HUES64 (cell line): ENCODE data around the gene LRIG2.

ENCODE experiments used
- H3K27ac ChIP-seq: 2 replicates; pipeline ENCODE4 v1.7.0; 2013; ENCODE audit warnings: low read depth, low read length, inconsistent platforms
- H3K27me3 ChIP-seq: 2 replicates; pipeline ENCODE4 v1.6.1; 2013; ENCODE audit warnings: mild to moderate bottlenecking, low read length; ENCODE audit not compliant: insufficient read depth
- H3K36me3 ChIP-seq: 2 replicates; pipeline ENCODE4 v1.6.1; 2013; ENCODE audit warnings: mild to moderate bottlenecking, low read length; ENCODE audit not compliant: insufficient read depth
- H3K4me1 ChIP-seq: 2 replicates; pipeline ENCODE4 v1.6.1; 2013; ENCODE audit warnings: mild to moderate bottlenecking, low read length, moderate library complexity; ENCODE audit not compliant: insufficient read depth
- H3K4me3 ChIP-seq: 2 replicates; pipeline ENCODE4 v1.5.1; 2013; ENCODE audit warnings: mild to moderate bottlenecking, low read length, moderate library complexity
- H3K9ac ChIP-seq: 2 replicates; pipeline ENCODE4 v1.6.1; 2013; ENCODE audit warnings: mild to moderate bottlenecking, low read depth, low read length
- H3K9me3 ChIP-seq: 2 replicates; pipeline ENCODE4 v1.6.1; 2013; ENCODE audit warnings: low read depth, low read length; ENCODE audit not compliant: insufficient read depth
- WGBS: fragments of 150-250, 120-280 bp; methylation state at CpG from one replicate; pipeline ENCODE4 v1.1.7; 2013; ENCODE audit warnings: missing lambda C conversion rate; 5-methylcytosine and 5-hydroxymethylcytosine counted together

The LRIG2 gene

DNA sequence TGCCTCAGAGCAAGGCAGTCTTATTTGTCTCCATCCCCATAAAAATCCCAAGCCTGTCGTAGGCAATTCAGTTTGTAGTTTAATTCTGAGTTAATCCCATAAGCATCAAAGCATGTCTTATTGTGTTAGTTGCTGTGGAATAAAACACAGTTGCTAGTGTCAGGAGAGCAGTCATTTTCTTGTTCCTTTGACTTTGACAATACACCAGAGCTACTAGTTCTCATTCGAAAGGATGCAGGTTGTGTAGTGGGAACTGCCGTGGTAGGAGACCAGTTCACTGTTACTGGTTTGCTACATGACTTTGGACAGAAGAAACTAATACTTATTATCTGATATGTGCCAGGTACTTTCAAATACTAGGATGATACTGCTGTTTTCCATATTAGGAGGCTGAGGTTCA lies 23.5 kb downstream of the LRIG2 start:
- Histone ChIP-seq H3K9ac (no peak overlapping the region), H3K27ac (no peak overlapping the region), H3K36me3 (peaks cover 97% of the 10 kb centered on the region), H3K4me1 (no peaks in the 10 kb centered on the region), H3K4me3 (no peak overlapping the region), H3K27me3 (no peaks in the 10 kb centered on the region), H3K9me3 (no peaks in the 10 kb centered on the region)
- 97% methylated on average over 3 of the region's 3 CpGs for WGBS

DNA sequence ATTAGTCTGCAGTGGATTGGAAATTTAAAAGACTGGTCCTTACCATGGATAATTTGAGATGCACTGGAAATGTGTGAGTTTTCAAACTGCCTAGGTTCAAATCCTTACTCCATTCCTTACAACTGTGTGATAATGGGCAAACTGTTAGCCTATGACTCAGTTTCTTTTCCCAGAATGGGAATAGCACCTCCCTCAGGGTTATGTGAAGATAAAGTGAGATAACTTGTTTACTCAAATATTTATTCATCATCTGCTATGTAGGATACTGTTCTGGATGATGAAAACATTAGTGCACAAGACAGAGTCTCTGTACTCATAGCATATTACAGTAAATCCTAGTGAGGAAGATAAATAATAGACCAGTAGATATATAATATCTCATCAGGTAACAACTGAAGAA lies 28.6 kb downstream of the LRIG2 start:
- H3K36me3 ChIP-seq = peaks cover 93% of the 10 kb centered on the region
- no peaks in the 10 kb centered on the region for H3K4me1 ChIP-seq
- no peak overlapping the region for H3K9ac ChIP-seq

GRCh38 chr1:113103048-113103447 lies 30.1 kb downstream of the LRIG2 start:
- Histone ChIP-seq H3K36me3 (peaks cover 93% of the 10 kb centered on the region), H3K27me3 (no peaks in the 10 kb centered on the region), H3K4me1 (no peaks in the 10 kb centered on the region), H3K27ac (no peak overlapping the region), H3K9me3 (no peaks in the 10 kb centered on the region), H3K4me3 (no peak overlapping the region), H3K9ac (no peak overlapping the region)
- 89% methylated on average over 1 of the region's 1 CpG for WGBS

More for the DNA sequence above, 28.6 kb downstream of the LRIG2 start:
- Histone ChIP-seq H3K9me3 (no peaks in the 10 kb centered on the region), H3K27me3 (no peaks in the 10 kb centered on the region), H3K27ac (no peak overlapping the region), H3K4me3 (no peak overlapping the region)

DNA sequence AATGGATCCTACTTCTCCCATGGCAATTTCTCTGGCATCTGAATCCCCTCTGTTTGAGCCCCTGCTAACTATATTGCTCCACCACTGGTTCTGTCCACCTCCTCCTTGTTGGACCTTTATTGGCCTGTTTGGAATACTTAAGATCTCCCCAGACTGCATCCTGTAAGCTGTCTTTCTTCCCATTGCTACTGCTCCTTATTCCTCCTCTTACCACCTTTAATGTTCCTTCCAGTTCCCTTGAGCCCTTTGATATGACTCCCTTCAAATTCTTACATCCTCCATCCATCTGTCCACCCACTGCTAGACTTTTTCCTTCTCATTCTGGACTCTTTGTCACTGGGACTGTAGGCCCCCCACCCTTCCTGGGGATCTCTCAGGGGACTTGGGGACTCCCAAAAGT lies 31.0 kb downstream of the LRIG2 start:
- Histone ChIP-seq H3K4me1 (no peaks in the 10 kb centered on the region), H3K9ac (no peak overlapping the region), H3K36me3 (peaks cover 92% of the 10 kb centered on the region), H3K4me3 (no peak overlapping the region), H3K27ac (no peak overlapping the region), H3K9me3 (no peaks in the 10 kb centered on the region), H3K27me3 (no peaks in the 10 kb centered on the region)

- Histone ChIP-seq H3K36me3 (peaks cover 92% of the 10 kb centered on the region), H3K27ac (no peak overlapping the region), H3K27me3 (no peaks in the 10 kb centered on the region), H3K9ac (no peak overlapping the region), H3K4me3 (no peak overlapping the region), H3K9me3 (no peaks in the 10 kb centered on the region), H3K4me1 (no peaks in the 10 kb centered on the region)
- 98% methylated on average over 2 of the region's 2 CpGs for WGBS
These were observed 33.9 kb downstream of the LRIG2 start for GRCh38 chr1:113106910-113107309.

- WGBS = 96% methylated on average over 5 of the region's 5 CpGs
These were observed 37.0 kb downstream of the LRIG2 start for GRCh38 chr1:113109908-113110554.

DNA sequence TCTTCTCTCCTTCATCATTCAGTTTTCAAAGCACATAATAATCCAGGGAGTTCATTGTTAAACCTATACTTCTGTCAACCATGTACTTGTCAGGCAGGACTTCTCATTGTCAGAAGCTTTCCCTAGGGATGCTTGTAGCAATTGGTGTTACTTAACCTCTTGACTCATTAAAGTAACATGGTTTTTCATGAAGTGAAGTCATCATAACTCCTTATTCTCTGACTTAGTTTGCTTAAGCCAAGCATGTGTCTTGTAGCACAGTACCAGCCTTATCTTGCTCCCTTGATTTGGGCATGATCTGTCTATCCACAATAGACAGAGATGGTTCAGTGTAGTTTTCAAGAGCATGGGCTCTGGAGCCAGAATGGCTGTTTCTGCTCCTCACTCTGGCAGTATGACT lies 45.3 kb downstream of the LRIG2 start:
- Histone ChIP-seq H3K36me3 (peaks cover 96% of the 10 kb centered on the region), H3K27ac (no peak overlapping the region), H3K4me3 (no peak overlapping the region), H3K27me3 (no peaks in the 10 kb centered on the region), H3K4me1 (no peaks in the 10 kb centered on the region), H3K9me3 (no peaks in the 10 kb centered on the region), H3K9ac (no peak overlapping the region)

More at GRCh38 chr1:113109908-113110554, 37.0 kb downstream of the LRIG2 start:
- H3K4me1 ChIP-seq = no peaks in the 10 kb centered on the region
- no peaks in the 10 kb centered on the region for H3K27me3 ChIP-seq
- no peak overlapping the region for H3K27ac ChIP-seq
- H3K36me3 ChIP-seq = peaks cover 95% of the 10 kb centered on the region
- H3K9ac ChIP-seq = no peak overlapping the region
- H3K4me3 ChIP-seq = no peak overlapping the region
- H3K9me3 ChIP-seq = no peaks in the 10 kb centered on the region

DNA sequence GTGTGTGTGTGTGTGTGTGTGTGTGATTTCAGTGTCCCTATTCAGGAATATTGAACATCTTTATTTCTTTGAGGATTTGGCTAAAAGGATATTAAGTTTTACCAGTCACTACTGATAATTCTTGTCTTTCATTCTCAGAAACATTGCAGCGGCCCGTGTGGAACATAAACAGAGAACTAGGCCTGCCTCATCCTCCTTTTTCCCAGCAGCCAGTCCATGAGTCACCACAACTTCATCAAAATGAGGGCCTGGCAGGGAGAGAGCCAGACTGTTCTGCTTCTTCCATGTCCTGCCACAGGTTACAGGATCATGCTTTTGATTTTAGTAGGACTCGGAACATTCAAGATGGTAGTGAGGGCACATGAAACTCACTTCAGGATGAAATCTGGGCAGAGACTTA lies 50.7 kb downstream of the LRIG2 start:
- Histone ChIP-seq H3K4me1 (no peaks in the 10 kb centered on the region), H3K27ac (no peak overlapping the region), H3K9ac (no peak overlapping the region), H3K4me3 (no peak overlapping the region), H3K27me3 (no peaks in the 10 kb centered on the region), H3K9me3 (no peaks in the 10 kb centered on the region), H3K36me3 (peaks cover 90% of the 10 kb centered on the region)
- WGBS = 93% methylated on average over 3 of the region's 3 CpGs

DNA sequence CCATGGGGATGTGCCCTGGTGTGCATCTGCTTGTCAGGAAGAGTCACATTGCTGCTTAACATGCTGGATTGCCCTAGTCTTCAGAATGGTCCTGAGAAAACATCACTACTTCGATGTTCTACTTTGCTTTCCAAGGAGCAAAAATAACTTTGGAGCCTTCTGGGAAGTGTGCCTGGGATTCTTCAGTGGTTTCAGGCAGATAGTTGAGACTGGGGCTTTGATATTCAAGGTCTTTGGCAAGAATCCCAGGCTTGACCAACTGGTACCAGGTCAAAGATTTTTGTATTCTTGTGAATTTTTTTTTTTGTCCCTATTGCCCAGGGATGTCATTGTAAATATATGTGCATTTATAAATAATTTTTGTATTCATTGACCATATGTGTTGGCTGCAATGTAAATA lies 51.4 kb downstream of the LRIG2 start:
- H3K27me3 ChIP-seq = no peaks in the 10 kb centered on the region
- 0 out of 2 replicates have a peak, but pooled peaks cover 1% of the 10 kb centered on the region for H3K4me1 ChIP-seq
- no peak overlapping the region for H3K27ac ChIP-seq
- H3K36me3 ChIP-seq = peaks cover 86% of the 10 kb centered on the region
- no peak overlapping the region for H3K9ac ChIP-seq
- no peaks in the 10 kb centered on the region for H3K9me3 ChIP-seq
- no peak overlapping the region for H3K4me3 ChIP-seq
- 93% methylated on average over 1 of the region's 1 CpG for WGBS

- 91% methylated on average over 3 of the region's 3 CpGs for WGBS
- no peaks in the 10 kb centered on the region for H3K9me3 ChIP-seq
These were observed 52.5 kb downstream of the LRIG2 start for GRCh38 chr1:113125517-113125916.

GRCh38 chr1:113126207-113126606 lies 53.2 kb downstream of the LRIG2 start:
- H3K36me3 ChIP-seq = peaks cover 70% of the 10 kb centered on the region
- H3K27ac ChIP-seq = no peak overlapping the region
- H3K27me3 ChIP-seq = no peaks in the 10 kb centered on the region
- peaks cover 4% of the 10 kb centered on the region; the same call in 1 of the 2 replicates for H3K4me1 ChIP-seq
- 94% methylated on average over 2 of the region's 2 CpGs for WGBS
- H3K9ac ChIP-seq = no peak overlapping the region
- H3K4me3 ChIP-seq = no peak overlapping the region
- H3K9me3 ChIP-seq = no peaks in the 10 kb centered on the region

More at GRCh38 chr1:113125517-113125916, 52.5 kb downstream of the LRIG2 start:
- peaks cover 4% of the 10 kb centered on the region; the same call in 1 of the 2 replicates for H3K4me1 ChIP-seq
- no peak overlapping the region for H3K4me3 ChIP-seq
- peaks cover 76% of the 10 kb centered on the region for H3K36me3 ChIP-seq
- H3K27ac ChIP-seq = no peak overlapping the region
- no peak overlapping the region for H3K9ac ChIP-seq
- H3K27me3 ChIP-seq = no peaks in the 10 kb centered on the region

- WGBS = 80% methylated on average over 1 of the region's 2 CpGs
- Histone ChIP-seq H3K4me3 (no peak overlapping the region), H3K27me3 (no peaks in the 10 kb centered on the region), H3K27ac (no peak overlapping the region), H3K36me3 (peaks cover 51% of the 10 kb centered on the region), H3K4me1 (peaks cover 4% of the 10 kb centered on the region; the same call in 1 of the 2 replicates), H3K9me3 (no peaks in the 10 kb centered on the region), H3K9ac (no peak overlapping the region)
These were observed 55.1 kb downstream of the LRIG2 start for GRCh38 chr1:113128116-113128515.
